ENCODE results near the gene MCAT.

- no peak for TF ChIP-seq CTCF (IDR thresholded peaks at IDR 0.05)
- no peak for TF ChIP-seq REST (IDR thresholded peaks at IDR 0.05; ENCODE audit: insufficient read depth in 1 of 2, low read depth in 2 of 2, low read length in 1 of 2)
- no peak for TF ChIP-seq POLR2AphosphoS5 (IDR thresholded peaks at IDR 0.05; ENCODE audit: low read depth, low read length)
Observed at GRCh38 chr22:43085658-43086606, 57.3 kb downstream of the MCAT start.
